ENCODE data around the gene TNS1.

Gene TNS1

GRCh38 chr2:217831306-217831705 lies 171.5 kb downstream of the TNS1 start:
- H3K9me3 ChIP-seq (ENCODE audit: low read depth, low read length): no peaks in the 10 kb centered on the region
- H3K36me3 ChIP-seq (ENCODE audit: insufficient read depth, low read length): peaks cover 58% of the 10 kb centered on the region

GRCh38 chr2:217830807-217831206 lies 172.0 kb downstream of the TNS1 start:
- H3K27ac ChIP-seq: no peak overlapping the region
- H3K4me3 ChIP-seq: no peak overlapping the region
- H3K9ac ChIP-seq (ENCODE audit: insufficient read length): no peak overlapping the region
- H3K9me3 ChIP-seq (ENCODE audit: low read depth, low read length): no peaks in the 10 kb centered on the region
- TF ChIP-seq FOXP2 (optimal IDR thresholded peaks at IDR 0.05; ENCODE audit: control extremely low read depth, extremely low read length, insufficient read depth) (no peak), EZH2 (IDR thresholded peaks at IDR 0.05) (no peak), POLR2AphosphoS5 (IDR thresholded peaks at IDR 0.05; ENCODE audit: borderline replicate concordance, low read depth, low read length) (no peak)
- no peak for DNase-seq (ENCODE audit: low read depth, low spot score)
- H3K36me3 ChIP-seq (ENCODE audit: insufficient read depth, low read length): peaks cover 58% of the 10 kb centered on the region

More at GRCh38 chr2:217831306-217831705, 171.5 kb downstream of the TNS1 start:
- Histone ChIP-seq H3K9ac (ENCODE audit: insufficient read length) (no peak overlapping the region), H3K4me3 (no peak overlapping the region), H3K27ac (no peak overlapping the region)
- DNase-seq (ENCODE audit: low read depth, low spot score): no peak
- TF ChIP-seq FOXP2 (optimal IDR thresholded peaks at IDR 0.05; ENCODE audit: control extremely low read depth, extremely low read length, insufficient read depth): no peak
- TF ChIP-seq EZH2 (IDR thresholded peaks at IDR 0.05): no peak
- no peak for TF ChIP-seq POLR2AphosphoS5 (IDR thresholded peaks at IDR 0.05; ENCODE audit: borderline replicate concordance, low read depth, low read length)

- H3K4me3 ChIP-seq: no peak overlapping the region
- H3K9me3 ChIP-seq (ENCODE audit: low read depth, low read length): no peaks in the 10 kb centered on the region
- H3K9ac ChIP-seq (ENCODE audit: insufficient read length): no peak overlapping the region
- no peak for DNase-seq (ENCODE audit: low read depth, low spot score)
- H3K36me3 ChIP-seq (ENCODE audit: insufficient read depth, low read length): peaks cover 51% of the 10 kb centered on the region
- H3K27ac ChIP-seq: no peak overlapping the region
- TF ChIP-seq FOXP2 (optimal IDR thresholded peaks at IDR 0.05; ENCODE audit: control extremely low read depth, extremely low read length, insufficient read depth): no peak
- TF ChIP-seq EZH2 (IDR thresholded peaks at IDR 0.05): no peak
- no peak for TF ChIP-seq POLR2AphosphoS5 (IDR thresholded peaks at IDR 0.05; ENCODE audit: borderline replicate concordance, low read depth, low read length)
Measured at GRCh38 chr2:217830061-217830460, 172.7 kb downstream of the TNS1 start.

GRCh38 chr2:217829420-217829819 lies 173.4 kb downstream of the TNS1 start:
- Histone ChIP-seq H3K36me3 (ENCODE audit: insufficient read depth, low read length) (peaks cover 44% of the 10 kb centered on the region), H3K9ac (ENCODE audit: insufficient read length) (no peak overlapping the region), H3K4me3 (no peak overlapping the region), H3K9me3 (ENCODE audit: low read depth, low read length) (no peaks in the 10 kb centered on the region), H3K27ac (no peak overlapping the region)
- TF ChIP-seq EZH2 (IDR thresholded peaks at IDR 0.05): no peak
- TF ChIP-seq FOXP2 (optimal IDR thresholded peaks at IDR 0.05; ENCODE audit: control extremely low read depth, extremely low read length, insufficient read depth): no peak
- TF ChIP-seq POLR2AphosphoS5 (IDR thresholded peaks at IDR 0.05; ENCODE audit: borderline replicate concordance, low read depth, low read length): no peak
- DNase-seq (ENCODE audit: low read depth, low spot score): no peak

GRCh38 chr2:217828336-217828735 lies 174.5 kb downstream of the TNS1 start:
- Histone ChIP-seq H3K4me3 (no peak overlapping the region), H3K9me3 (ENCODE audit: low read depth, low read length) (no peaks in the 10 kb centered on the region), H3K9ac (ENCODE audit: insufficient read length) (no peak overlapping the region), H3K36me3 (ENCODE audit: insufficient read depth, low read length) (peaks cover 34% of the 10 kb centered on the region), H3K27ac (no peak overlapping the region)
- TF ChIP-seq POLR2AphosphoS5 (IDR thresholded peaks at IDR 0.05; ENCODE audit: borderline replicate concordance, low read depth, low read length) (no peak), EZH2 (IDR thresholded peaks at IDR 0.05) (no peak), FOXP2 (optimal IDR thresholded peaks at IDR 0.05; ENCODE audit: control extremely low read depth, extremely low read length, insufficient read depth) (no peak)
- DNase-seq (ENCODE audit: low read depth, low spot score): no peak

- Histone ChIP-seq H3K9me3 (ENCODE audit: low read depth, low read length) (no peaks in the 10 kb centered on the region), H3K36me3 (ENCODE audit: insufficient read depth, low read length) (peaks cover 28% of the 10 kb centered on the region; the same call in 1 of the 2 replicates), H3K4me3 (no peak overlapping the region), H3K27ac (no peak overlapping the region), H3K9ac (ENCODE audit: insufficient read length) (no peak overlapping the region)
- TF ChIP-seq FOXP2 (optimal IDR thresholded peaks at IDR 0.05; ENCODE audit: control extremely low read depth, extremely low read length, insufficient read depth) (no peak), POLR2AphosphoS5 (IDR thresholded peaks at IDR 0.05; ENCODE audit: borderline replicate concordance, low read depth, low read length) (no peak), EZH2 (IDR thresholded peaks at IDR 0.05) (no peak)
- DNase-seq (ENCODE audit: low read depth, low spot score): no peak
Measured at GRCh38 chr2:217827430-217828201, 175.2 kb downstream of the TNS1 start.

GRCh38 chr2:217826991-217827390 lies 175.8 kb downstream of the TNS1 start:
- DNase-seq (ENCODE audit: low read depth, low spot score): no peak
- Histone ChIP-seq H3K4me3 (no peak overlapping the region), H3K27ac (no peak overlapping the region), H3K9me3 (ENCODE audit: low read depth, low read length) (no peaks in the 10 kb centered on the region), H3K36me3 (ENCODE audit: insufficient read depth, low read length) (peaks cover 23% of the 10 kb centered on the region; the same call in 1 of the 2 replicates), H3K9ac (ENCODE audit: insufficient read length) (no peak overlapping the region)
- TF ChIP-seq FOXP2 (optimal IDR thresholded peaks at IDR 0.05; ENCODE audit: control extremely low read depth, extremely low read length, insufficient read depth) (no peak), POLR2AphosphoS5 (IDR thresholded peaks at IDR 0.05; ENCODE audit: borderline replicate concordance, low read depth, low read length) (no peak), EZH2 (IDR thresholded peaks at IDR 0.05) (no peak)

GRCh38 chr2:217826520-217826919 lies 176.3 kb downstream of the TNS1 start:
- Histone ChIP-seq H3K9me3 (ENCODE audit: low read depth, low read length) (no peaks in the 10 kb centered on the region), H3K9ac (ENCODE audit: insufficient read length) (no peak overlapping the region), H3K4me3 (no peak overlapping the region), H3K36me3 (ENCODE audit: insufficient read depth, low read length) (peaks cover 22% of the 10 kb centered on the region; the same call in 1 of the 2 replicates), H3K27ac (no peak overlapping the region)
- TF ChIP-seq EZH2 (IDR thresholded peaks at IDR 0.05) (no peak), POLR2AphosphoS5 (IDR thresholded peaks at IDR 0.05; ENCODE audit: borderline replicate concordance, low read depth, low read length) (no peak), FOXP2 (optimal IDR thresholded peaks at IDR 0.05; ENCODE audit: control extremely low read depth, extremely low read length, insufficient read depth) (no peak)
- DNase-seq (ENCODE audit: low read depth, low spot score): no peak

All from SK-N-MC (cell line).